DND-41 (cell line): ENCODE data around the gene ACSF3.

Experiments
- CTCF ChIP-seq: IDR thresholded peaks from 2 replicates; pipeline ENCODE4 v1.5.1; 2012; ENCODE audit warnings: borderline replicate concordance, low read length, moderate library complexity, mild to moderate bottlenecking; ENCODE audit not compliant: poor library complexity, severe bottlenecking; ENCODE audit errors: extremely low read depth
- EZH2 ChIP-seq: IDR thresholded peaks from 3 replicates; pipeline ENCODE4 v1.6.1; 2012; ENCODE audit warnings: borderline replicate concordance, low read depth, mild to moderate bottlenecking, moderate library complexity, low read length, inconsistent platforms; ENCODE audit not compliant: severe bottlenecking

DNA sequence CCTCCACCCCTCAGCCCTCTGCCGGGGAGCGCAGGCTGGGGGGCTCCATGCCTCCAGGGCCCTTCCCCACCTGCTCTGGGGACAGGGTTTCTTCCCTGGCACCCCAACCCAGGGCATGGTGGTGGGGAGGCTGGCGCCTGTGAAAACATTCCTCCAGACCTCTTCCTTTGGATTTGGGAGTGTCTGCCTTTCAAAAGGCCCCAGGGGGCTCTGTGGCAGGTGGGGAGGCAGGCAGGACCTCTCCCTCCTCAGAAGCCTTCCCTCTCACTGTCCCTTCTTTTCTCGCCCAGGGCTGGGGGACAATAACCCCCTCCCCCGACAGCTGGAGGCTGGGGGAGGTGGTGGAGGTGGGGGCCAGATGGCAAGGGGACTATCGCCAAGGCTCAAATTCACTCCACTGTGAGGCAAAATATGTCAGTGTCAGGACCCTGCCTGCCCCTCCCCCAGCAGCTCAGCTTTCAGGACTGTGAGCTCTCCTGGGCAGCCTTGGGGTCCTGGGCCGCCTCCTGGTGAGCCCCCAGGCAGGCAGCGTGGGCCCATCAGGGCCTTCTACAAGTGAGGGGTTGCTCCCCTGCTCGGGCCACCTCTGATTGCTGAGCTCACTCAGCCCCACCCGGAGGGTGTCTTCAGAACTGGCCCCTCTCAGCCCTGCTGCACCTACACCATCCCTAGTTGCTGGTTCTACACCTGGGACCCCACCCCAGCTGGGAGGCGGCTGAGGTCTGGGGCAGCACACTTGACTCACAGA, 79.7 kb downstream of the ACSF3 start:
- TF ChIP-seq EZH2 (no peak), CTCF (no peak)
